ENCODE results near the gene MEGF9. TPM values are rescaled to one million over a fixed set of nuclear protein-coding genes. Genes with fewer than 3 reads are reported as not detected.

MEGF9 gene
- total and polyA plus RNA-seq, 2 of the 13 experiments (the other 11 are each of a cell fraction or from before 2014, with no cell fraction given) = 3.1 to 3.3 TPM

GRCh38 chr9:120570296-120570695 lies 144.0 kb downstream of the MEGF9 start:
- H3K4me2 ChIP-seq (ENCODE audit: low read depth, low read length) = no peak overlapping the region
- FAIRE-seq (no peak), DNase-seq (ENCODE audit: low spot score) (no peak), ATAC-seq (no peak)
- no peaks in the 10 kb centered on the region for H3K27me3 ChIP-seq (ENCODE audit: control insufficient read depth in 1 of 2, insufficient read depth in 2 of 2, low read length in 2 of 2)
- peak overlapping the region; percentile 98 for H3K27ac ChIP-seq (ENCODE audit: extremely low read length, insufficient read depth, low read length)
- intact Hi-C loops (cut with micrococcal nuclease; ENCODE audit: unreplicated experiment) (loop anchor here (5.0 kb wide), 2 partner anchors 33 to 42 kb away; no protein-coding TSS in a partner anchor), in situ Hi-C loops (cut with HindIII; ENCODE audit: extremely low pct_ligation_motif_present, low pct_unique_long_range_greater_than_20kb) (no loop called here)
- H3K9me3 ChIP-seq (ENCODE audit: low read length) = no peaks in the 10 kb centered on the region
- no peaks in the 10 kb centered on the region for H4K20me1 ChIP-seq (ENCODE audit: insufficient read depth, low read length)
- H3K4me1 ChIP-seq (ENCODE audit: insufficient read depth, low read length) = peaks cover 72% of the 10 kb centered on the region
- no peak overlapping the region for H3K4me3 ChIP-seq (replicated peaks in 1 of 3; ENCODE audit: insufficient read depth in 1 of 3, low read depth in 2 of 3, low read length in 3 of 3)
- no peak overlapping the region for H2AFZ ChIP-seq (ENCODE audit: low read length)
- WGBS (ENCODE audit: low lambda C conversion rate) = 93% methylated on average over 5 of the region's 5 CpGs
- peaks cover 19 to 53% of the 10 kb centered on the region in 2 experiments for H3K36me3 ChIP-seq (replicated peaks in 1 of 2; ENCODE audit: control insufficient read depth in 1 of 2, insufficient read depth in 2 of 2, low read length in 2 of 2)
- BruUV-seq (replicated peaks) = no TSS peak
- no peak for TF ChIP-seq ZNF776 (CRISPR knock-in tag; IDR thresholded peaks at IDR 0.05)
- TF ChIP-seq KDM5B (CRISPR knock-in tag; IDR thresholded peaks at IDR 0.05; ENCODE audit: borderline replicate concordance) = 0 out of 2 replicates have a peak, but pooled peaks have one; percentile 33
- H3K9ac ChIP-seq (ENCODE audit: insufficient read depth, low read depth, low read length) = 0 out of 2 replicates have a peak overlapping the region, but pooled peaks have one; percentile 0
- POLR2A ChIA-PET = interaction anchor here (1.6 to 3.0 kb wide), 2 partner anchors 10 to 38 kb away, joined by 6 to 25 read pairs; no protein-coding TSS in a partner anchor
- CTCF ChIA-PET (ENCODE audit: low intra/inter-chr PET ratio, low total read pairs) = no interaction called here
- H3K79me2 ChIP-seq (ENCODE audit: insufficient read depth, low read length) = peaks cover 73% of the 10 kb centered on the region

GRCh38 chr9:120569556-120569955 lies 144.7 kb downstream of the MEGF9 start:
- POLR2A ChIA-PET = interaction anchor here (3.0 kb wide), 1 partner anchor 9 kb away, joined by 25 read pairs; no protein-coding TSS in a partner anchor
- intact Hi-C loops (cut with micrococcal nuclease; ENCODE audit: unreplicated experiment) = no loop called here
- BruUV-seq (replicated peaks) = no TSS peak
- H3K79me2 ChIP-seq (ENCODE audit: insufficient read depth, low read length) = peaks cover 73% of the 10 kb centered on the region
- no peak overlapping the region for H3K9ac ChIP-seq (ENCODE audit: insufficient read depth, low read depth, low read length)
- CTCF ChIA-PET (ENCODE audit: low intra/inter-chr PET ratio, low total read pairs) = no interaction called here
- no peak for TF ChIP-seq ZFP1 (CRISPR knock-in tag; IDR thresholded peaks at IDR 0.05)
- no peak for TF ChIP-seq ATAD3A (CRISPR knock-in tag; IDR thresholded peaks at IDR 0.05)
- no peak for TF ChIP-seq CHD2 (IDR thresholded peaks at IDR 0.05; ENCODE audit: low read depth, low read length)
- TF ChIP-seq CREM (IDR thresholded peaks at IDR 0.05) = no peak
- TF ChIP-seq CREM (CRISPR knock-in tag; IDR thresholded peaks at IDR 0.05) = no peak
- TF ChIP-seq JUN (CRISPR knock-in tag; IDR thresholded peaks at IDR 0.05) = no peak
- no peak for TF ChIP-seq CSRNP2 (CRISPR knock-in tag; conservative IDR thresholded peaks at IDR 0.05; ENCODE audit: low read depth)
- TF ChIP-seq GLMP (CRISPR knock-in tag; IDR thresholded peaks at IDR 0.05; ENCODE audit: borderline replicate concordance) = no peak
- TF ChIP-seq ZNF609 (CRISPR knock-in tag; IDR thresholded peaks at IDR 0.05; ENCODE audit: borderline replicate concordance) = no peak
- no peak overlapping the region for H2AFZ ChIP-seq (ENCODE audit: low read length)
- ATAC-seq (no peak), FAIRE-seq (no peak), DNase-seq (ENCODE audit: low spot score) (no peak)
- no peaks in the 10 kb centered on the region for H4K20me1 ChIP-seq (ENCODE audit: insufficient read depth, low read length)
- no peak overlapping the region for H3K4me3 ChIP-seq (replicated peaks in 1 of 3; ENCODE audit: insufficient read depth in 1 of 3, low read depth in 2 of 3, low read length in 3 of 3)
- no peaks in the 10 kb centered on the region for H3K27me3 ChIP-seq (ENCODE audit: control insufficient read depth in 1 of 2, insufficient read depth in 2 of 2, low read length in 2 of 2)
- no peak overlapping the region for H3K27ac ChIP-seq (ENCODE audit: extremely low read length, insufficient read depth, low read length)
- H3K4me1 ChIP-seq (ENCODE audit: insufficient read depth, low read length) = peaks cover 69% of the 10 kb centered on the region
- in situ Hi-C loops (cut with HindIII; ENCODE audit: extremely low pct_ligation_motif_present, low pct_unique_long_range_greater_than_20kb) = no loop called here
- no peak overlapping the region for H3K4me2 ChIP-seq (ENCODE audit: low read depth, low read length)
- H3K9me3 ChIP-seq (ENCODE audit: low read length) = no peaks in the 10 kb centered on the region
- peaks cover 19 to 60% of the 10 kb centered on the region in 2 experiments for H3K36me3 ChIP-seq (replicated peaks in 1 of 2; ENCODE audit: control insufficient read depth in 1 of 2, insufficient read depth in 2 of 2, low read length in 2 of 2)
- 94% methylated on average over 5 of the region's 5 CpGs for WGBS (ENCODE audit: low lambda C conversion rate)
